ENCODE results near the gene SNX25. TPM values are rescaled to one million over a fixed set of nuclear protein-coding genes. Genes with fewer than 3 reads are reported as not detected.

The SNX25 gene
- polyA plus RNA-seq, 1 donor from 2014 or later = 6.4 TPM

DNA sequence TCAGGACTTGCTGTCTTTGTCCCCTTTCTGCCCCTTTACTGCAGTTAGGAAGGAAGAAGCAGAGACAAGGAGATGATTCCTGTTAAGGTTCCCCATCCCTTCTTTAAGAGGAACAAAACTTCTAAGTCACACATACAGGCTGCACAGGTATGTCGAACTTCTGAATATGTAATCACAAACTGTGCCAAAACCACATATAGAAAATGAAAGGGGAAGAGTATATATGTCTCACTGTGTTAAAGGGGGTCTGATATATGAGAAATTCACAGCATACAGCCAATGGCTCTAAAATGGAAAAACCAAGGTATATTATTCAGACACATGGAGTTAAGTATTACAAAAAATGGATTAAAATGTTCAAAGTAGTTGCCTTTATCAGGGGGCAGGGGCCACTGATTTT is 17.3 kb upstream of the SNX25 start:
- no peak overlapping the region for H3K27ac ChIP-seq (ENCODE audit: low read length)
- H3F3A ChIP-seq (ENCODE audit: insufficient read depth, low read length, poor library complexity, severe bottlenecking) = no peaks in the 10 kb centered on the region
- no peaks in the 10 kb centered on the region for H3K27me3 ChIP-seq (ENCODE audit: insufficient read depth, low read depth, low read length)
- no peaks in the 10 kb centered on the region for H3K9me3 ChIP-seq (ENCODE audit: low read length)
- no peak for TF ChIP-seq TAF1 (IDR thresholded peaks at IDR 0.05; ENCODE audit: low read depth)
- no peak for TF ChIP-seq MXI1 (conservative IDR thresholded peaks at IDR 0.05; ENCODE audit: poor library complexity, severe bottlenecking)
- no peak for TF ChIP-seq REST (IDR thresholded peaks at IDR 0.05; ENCODE audit: borderline replicate concordance)
- no peak for TF ChIP-seq POLR2AphosphoS5 (IDR thresholded peaks at IDR 0.05)
- TF ChIP-seq RAD21 (conservative IDR thresholded peaks at IDR 0.05) = no peak
- no peak for TF ChIP-seq EZH2 (IDR thresholded peaks at IDR 0.05; ENCODE audit: borderline replicate concordance, insufficient read depth, low read length, poor library complexity, severe bottlenecking)
- TF ChIP-seq SMC3 (conservative IDR thresholded peaks at IDR 0.05; ENCODE audit: poor library complexity) = no peak
- no peak for TF ChIP-seq CTCF (IDR thresholded peaks at IDR 0.05; ENCODE audit: poor library complexity, severe bottlenecking)
- H3K9ac ChIP-seq (ENCODE audit: low read length) = no peak overlapping the region
- no peak overlapping the region for H3K4me2 ChIP-seq (ENCODE audit: low read length)
- H3K4me3 ChIP-seq (ENCODE audit: low read length) = no peak overlapping the region
- no peaks in the 10 kb centered on the region for H3K36me3 ChIP-seq (ENCODE audit: insufficient read depth, low read length)
- H3K79me2 ChIP-seq (replicated peaks; ENCODE audit: insufficient read depth, low read length) = no peaks in the 10 kb centered on the region
- no peaks in the 10 kb centered on the region for H3K9me2 ChIP-seq (ENCODE audit: insufficient read depth, low read length)
- H4K20me1 ChIP-seq (ENCODE audit: insufficient read depth) = no peaks in the 10 kb centered on the region
- no peak overlapping the region for H2AFZ ChIP-seq (ENCODE audit: low read depth, low read length)

- no peaks in the 10 kb centered on the region for H3K9me2 ChIP-seq (ENCODE audit: insufficient read depth, low read length)
- no peak overlapping the region for H3K9ac ChIP-seq (ENCODE audit: low read length)
- no peaks in the 10 kb centered on the region for H3F3A ChIP-seq (ENCODE audit: insufficient read depth, low read length, poor library complexity, severe bottlenecking)
- H3K9me3 ChIP-seq (ENCODE audit: low read length) = no peaks in the 10 kb centered on the region
- H4K20me1 ChIP-seq (ENCODE audit: insufficient read depth) = no peaks in the 10 kb centered on the region
- no peak for TF ChIP-seq REST (IDR thresholded peaks at IDR 0.05; ENCODE audit: borderline replicate concordance)
- TF ChIP-seq CTCF (IDR thresholded peaks at IDR 0.05; ENCODE audit: poor library complexity, severe bottlenecking) = no peak
- no peak for TF ChIP-seq SMC3 (conservative IDR thresholded peaks at IDR 0.05; ENCODE audit: poor library complexity)
- TF ChIP-seq TAF1 (IDR thresholded peaks at IDR 0.05; ENCODE audit: low read depth) = no peak
- no peak for TF ChIP-seq MXI1 (conservative IDR thresholded peaks at IDR 0.05; ENCODE audit: poor library complexity, severe bottlenecking)
- TF ChIP-seq POLR2AphosphoS5 (IDR thresholded peaks at IDR 0.05) = no peak
- TF ChIP-seq EP300 (conservative IDR thresholded peaks at IDR 0.05; ENCODE audit: poor library complexity, severe bottlenecking) = no peak
- no peak for TF ChIP-seq RAD21 (conservative IDR thresholded peaks at IDR 0.05)
- TF ChIP-seq EZH2 (IDR thresholded peaks at IDR 0.05; ENCODE audit: borderline replicate concordance, insufficient read depth, low read length, poor library complexity, severe bottlenecking) = no peak
- H3K79me2 ChIP-seq (replicated peaks; ENCODE audit: insufficient read depth, low read length) = no peaks in the 10 kb centered on the region
- no peak overlapping the region for H3K4me2 ChIP-seq (ENCODE audit: low read length)
- no peaks in the 10 kb centered on the region for H3K27me3 ChIP-seq (ENCODE audit: insufficient read depth, low read depth, low read length)
- H3K4me3 ChIP-seq (ENCODE audit: low read length) = no peak overlapping the region
- no peak overlapping the region for H3K27ac ChIP-seq (ENCODE audit: low read length)
- no peaks in the 10 kb centered on the region for H3K36me3 ChIP-seq (ENCODE audit: insufficient read depth, low read length)
- no peak overlapping the region for H2AFZ ChIP-seq (ENCODE audit: low read depth, low read length)
Observed at GRCh38 chr4:185194924-185195888, 14.2 kb upstream of the SNX25 start.

Data from neural cell (in vitro differentiated cells).